Hepatocyte (in vitro differentiated cells): ENCODE measurements around the gene PTX3.

ENCODE experiments used
- EZH2 ChIP-seq: fragments of 200-600 bp; sonication (generic); IDR thresholded peaks from 2 replicates; pipeline ENCODE4 v1.6.1; 2016; ENCODE audit warnings: antibody characterized with exemption, mild to moderate bottlenecking, borderline replicate concordance
- EZH2phosphoT487 ChIP-seq: fragments of 200-600 bp; sonication (generic); IDR thresholded peaks from one replicate; pipeline ENCODE4 v1.6.1; 2018; ENCODE audit warnings: antibody characterized with exemption, mild to moderate bottlenecking, low read depth, moderate library complexity; ENCODE audit not compliant: unreplicated experiment, severe bottlenecking
- TF ChIP-seq, protein P1 (sequence below): fragments of 200-600 bp; sonication (generic); IDR thresholded peaks from 2 replicates; pipeline ENCODE4 v1.5.1; 2016; ENCODE audit warnings: antibody characterized with exemption, mild to moderate bottlenecking; ENCODE audit not compliant: poor library complexity

DNA sequence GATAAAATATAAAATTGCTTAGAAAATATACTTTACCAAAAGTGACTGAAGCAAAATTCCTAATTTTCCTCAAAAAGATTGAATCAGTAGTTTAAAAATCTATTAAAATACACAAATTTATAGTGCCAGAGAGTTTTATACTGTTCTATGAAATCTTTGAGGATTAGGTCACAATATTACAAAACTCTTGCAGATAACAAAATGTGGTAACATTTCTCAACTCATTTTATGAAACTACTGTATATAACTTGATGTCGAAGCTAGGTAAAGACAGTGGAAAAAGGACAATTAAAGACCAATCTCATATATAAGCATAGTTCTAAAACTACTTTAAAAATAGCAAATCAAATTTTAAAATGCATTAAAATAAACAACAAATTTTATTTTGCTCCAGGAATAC is 50.7 kb downstream of the PTX3 start:
- TF ChIP-seq, protein P1, sequence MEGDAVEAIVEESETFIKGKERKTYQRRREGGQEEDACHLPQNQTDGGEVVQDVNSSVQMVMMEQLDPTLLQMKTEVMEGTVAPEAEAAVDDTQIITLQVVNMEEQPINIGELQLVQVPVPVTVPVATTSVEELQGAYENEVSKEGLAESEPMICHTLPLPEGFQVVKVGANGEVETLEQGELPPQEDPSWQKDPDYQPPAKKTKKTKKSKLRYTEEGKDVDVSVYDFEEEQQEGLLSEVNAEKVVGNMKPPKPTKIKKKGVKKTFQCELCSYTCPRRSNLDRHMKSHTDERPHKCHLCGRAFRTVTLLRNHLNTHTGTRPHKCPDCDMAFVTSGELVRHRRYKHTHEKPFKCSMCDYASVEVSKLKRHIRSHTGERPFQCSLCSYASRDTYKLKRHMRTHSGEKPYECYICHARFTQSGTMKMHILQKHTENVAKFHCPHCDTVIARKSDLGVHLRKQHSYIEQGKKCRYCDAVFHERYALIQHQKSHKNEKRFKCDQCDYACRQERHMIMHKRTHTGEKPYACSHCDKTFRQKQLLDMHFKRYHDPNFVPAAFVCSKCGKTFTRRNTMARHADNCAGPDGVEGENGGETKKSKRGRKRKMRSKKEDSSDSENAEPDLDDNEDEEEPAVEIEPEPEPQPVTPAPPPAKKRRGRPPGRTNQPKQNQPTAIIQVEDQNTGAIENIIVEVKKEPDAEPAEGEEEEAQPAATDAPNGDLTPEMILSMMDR: no peak
- TF ChIP-seq EZH2: no peak
- TF ChIP-seq EZH2phosphoT487: no peak
